ENCODE measurements around the gene MUC6.

DNA sequence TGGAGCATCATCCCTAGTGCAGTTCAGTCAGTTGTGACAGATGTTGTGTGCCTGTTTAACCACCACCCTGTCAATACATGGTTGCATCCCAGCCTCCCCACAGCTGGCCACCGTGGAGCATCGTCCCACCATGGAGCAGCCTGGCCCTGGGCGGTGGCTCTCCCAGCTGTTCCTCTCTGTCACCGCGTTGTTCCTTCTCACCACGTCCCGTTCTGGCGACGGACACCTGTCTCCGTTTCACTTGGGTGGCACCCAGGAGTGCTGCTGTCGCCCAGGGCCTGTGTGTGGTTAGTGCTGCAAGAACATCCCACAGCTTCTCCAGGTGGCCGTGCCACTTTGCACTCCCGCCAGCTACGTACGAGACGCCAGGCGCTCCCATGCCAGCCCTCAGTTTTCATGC lies 26.5 kb downstream of the MUC6 start:
- TF ChIP-seq POLR2A (IDR thresholded peaks at IDR 0.05; ENCODE audit: low read depth, low read length) (no peak), EZH2 (IDR thresholded peaks at IDR 0.05; ENCODE audit: borderline replicate concordance, low read depth, low read length, severe bottlenecking) (no peak), GATA2 (IDR thresholded peaks at IDR 0.05; ENCODE audit: insufficient read depth, insufficient read length, low read depth, low read length) (no peak), POLR2AphosphoS5 (IDR thresholded peaks at IDR 0.05; ENCODE audit: insufficient read depth, low read depth, low read length) (no peak), MYC (IDR thresholded peaks at IDR 0.05; ENCODE audit: low read depth, low read length) (no peak), JUN (IDR thresholded peaks at IDR 0.05; ENCODE audit: borderline replicate concordance, insufficient read depth, insufficient read length, low read depth) (no peak), FOS (IDR thresholded peaks at IDR 0.05; ENCODE audit: borderline replicate concordance, insufficient read depth, low read length) (no peak)
- TF ChIP-seq, protein P1, sequence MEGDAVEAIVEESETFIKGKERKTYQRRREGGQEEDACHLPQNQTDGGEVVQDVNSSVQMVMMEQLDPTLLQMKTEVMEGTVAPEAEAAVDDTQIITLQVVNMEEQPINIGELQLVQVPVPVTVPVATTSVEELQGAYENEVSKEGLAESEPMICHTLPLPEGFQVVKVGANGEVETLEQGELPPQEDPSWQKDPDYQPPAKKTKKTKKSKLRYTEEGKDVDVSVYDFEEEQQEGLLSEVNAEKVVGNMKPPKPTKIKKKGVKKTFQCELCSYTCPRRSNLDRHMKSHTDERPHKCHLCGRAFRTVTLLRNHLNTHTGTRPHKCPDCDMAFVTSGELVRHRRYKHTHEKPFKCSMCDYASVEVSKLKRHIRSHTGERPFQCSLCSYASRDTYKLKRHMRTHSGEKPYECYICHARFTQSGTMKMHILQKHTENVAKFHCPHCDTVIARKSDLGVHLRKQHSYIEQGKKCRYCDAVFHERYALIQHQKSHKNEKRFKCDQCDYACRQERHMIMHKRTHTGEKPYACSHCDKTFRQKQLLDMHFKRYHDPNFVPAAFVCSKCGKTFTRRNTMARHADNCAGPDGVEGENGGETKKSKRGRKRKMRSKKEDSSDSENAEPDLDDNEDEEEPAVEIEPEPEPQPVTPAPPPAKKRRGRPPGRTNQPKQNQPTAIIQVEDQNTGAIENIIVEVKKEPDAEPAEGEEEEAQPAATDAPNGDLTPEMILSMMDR (IDR thresholded peaks at IDR 0.05; ENCODE audit: extremely low read depth in 1 of 2, insufficient read depth in 1 of 2, low read depth in 1 of 2, low read length in 2 of 2), result no peak
- TF ChIP-seq, protein P2, sequence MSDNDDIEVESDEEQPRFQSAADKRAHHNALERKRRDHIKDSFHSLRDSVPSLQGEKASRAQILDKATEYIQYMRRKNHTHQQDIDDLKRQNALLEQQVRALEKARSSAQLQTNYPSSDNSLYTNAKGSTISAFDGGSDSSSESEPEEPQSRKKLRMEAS (IDR thresholded peaks at IDR 0.05; ENCODE audit: insufficient read depth, insufficient read length), result no peak
